HG03457 (cell line): Measurements from ENCODE around the gene TBC1D12.
A peak's percentile ranks its signal among the peaks of the same experiment; 100 is the strongest.
"Not testable (repeated sequence)": the region's sequence is repeated elsewhere in the genome, so short reads cannot be mapped to it uniquely, and the experiment has no call there.

Source experiments
- ATAC-seq: cut with Tn5 transposase; IDR thresholded peaks from one replicate; pipeline ENCODE4 v1.9.1; 2021; ENCODE audit warnings: moderate number of reproducible peaks; ENCODE audit not compliant: unreplicated experiment

The TBC1D12 gene

DNA sequence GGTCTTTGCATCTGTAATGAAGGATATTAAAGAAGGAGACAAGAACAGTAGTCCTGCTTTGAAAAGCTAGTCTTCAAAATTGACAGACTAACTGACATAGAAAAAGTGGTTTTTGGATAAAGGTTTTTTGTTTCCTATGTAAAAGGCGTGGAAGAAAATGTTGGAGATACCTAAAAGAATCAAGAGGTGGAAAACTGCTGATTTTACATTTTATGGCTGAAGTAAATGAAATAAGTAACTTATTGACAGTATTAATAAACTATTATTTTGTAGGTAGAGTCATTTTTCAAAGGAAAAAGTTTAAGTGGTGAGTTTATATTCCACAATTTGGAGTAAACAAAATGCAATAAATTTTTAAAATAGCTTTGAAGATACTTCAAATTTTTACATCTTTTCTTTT, 130.7 kb downstream of the TBC1D12 start:
- no peak for ATAC-seq

- not testable (repeated sequence) for ATAC-seq
These were observed 139.9 kb downstream of the TBC1D12 start for GRCh38 chr10:94542282-94542681.

- ATAC-seq = peak; percentile 58
These were observed 143.2 kb downstream of the TBC1D12 start, which contains the start of gene HELLS for GRCh38 chr10:94545391-94546048. Gene HELLS, plus strand, starts transcription at chr10:94545788. Its CDS starts 134 bp downstream, at chr10:94545922.

GRCh38 chr10:94546049-94546900, 143.9 kb downstream of the TBC1D12 start:
- ATAC-seq = no peak

- ATAC-seq = no peak
These were observed 144.5 kb downstream of the TBC1D12 start for GRCh38 chr10:94546901-94547185.

DNA sequence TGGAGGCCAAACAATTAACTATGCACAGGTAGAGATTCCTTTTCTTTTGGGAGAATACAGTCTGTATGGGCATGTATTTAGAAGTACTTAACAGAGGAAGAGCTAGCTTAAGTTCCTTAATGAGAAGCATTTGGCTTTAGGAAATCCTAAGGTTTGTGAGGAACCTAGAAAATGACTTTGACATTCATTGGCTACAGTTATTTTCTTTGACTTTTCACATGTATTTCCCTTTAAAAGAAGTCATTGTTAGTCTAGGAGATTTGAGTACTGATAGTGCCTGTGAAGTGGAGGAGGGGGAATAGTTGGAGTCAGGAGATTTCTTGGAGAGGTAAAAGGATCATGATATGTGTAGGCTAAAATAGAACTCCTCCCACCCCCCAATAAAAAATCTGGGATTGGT, 146.9 kb downstream of the TBC1D12 start:
- no peak for ATAC-seq

DNA sequence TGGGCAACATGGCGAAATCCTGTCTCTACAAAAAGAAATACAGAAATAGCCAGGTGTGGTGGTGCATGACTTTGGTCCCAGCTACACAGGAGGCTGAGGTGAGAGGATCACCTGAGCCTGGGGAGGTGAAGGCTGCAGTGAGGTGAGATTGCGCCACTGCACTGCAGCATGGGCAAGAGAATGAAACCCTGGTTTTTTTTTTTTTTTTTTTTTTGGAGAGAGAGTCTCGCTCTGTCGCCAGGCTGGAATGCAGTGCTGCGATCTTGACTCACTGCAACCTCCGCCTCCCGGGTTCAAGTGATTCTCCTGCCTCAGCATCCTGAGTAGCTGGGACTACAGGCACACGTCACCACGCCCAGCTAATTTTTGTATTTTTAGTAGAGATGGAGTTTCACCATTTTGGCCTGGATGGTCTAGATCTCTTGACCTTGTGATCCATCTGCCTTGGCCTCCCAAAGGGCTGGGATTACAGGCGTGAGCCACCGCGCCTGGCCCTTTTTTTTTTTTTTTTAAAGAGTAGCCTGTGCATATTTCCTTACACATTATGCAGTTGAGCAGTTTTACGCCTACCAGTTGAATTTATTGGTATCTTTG, 165.5 kb downstream of the TBC1D12 start:
- ATAC-seq = not testable (repeated sequence)

- no peak for ATAC-seq
These were observed 168.7 kb downstream of the TBC1D12 start for GRCh38 chr10:94571081-94571480.

GRCh38 chr10:94571528-94571927, 169.2 kb downstream of the TBC1D12 start:
- ATAC-seq = no peak

DNA sequence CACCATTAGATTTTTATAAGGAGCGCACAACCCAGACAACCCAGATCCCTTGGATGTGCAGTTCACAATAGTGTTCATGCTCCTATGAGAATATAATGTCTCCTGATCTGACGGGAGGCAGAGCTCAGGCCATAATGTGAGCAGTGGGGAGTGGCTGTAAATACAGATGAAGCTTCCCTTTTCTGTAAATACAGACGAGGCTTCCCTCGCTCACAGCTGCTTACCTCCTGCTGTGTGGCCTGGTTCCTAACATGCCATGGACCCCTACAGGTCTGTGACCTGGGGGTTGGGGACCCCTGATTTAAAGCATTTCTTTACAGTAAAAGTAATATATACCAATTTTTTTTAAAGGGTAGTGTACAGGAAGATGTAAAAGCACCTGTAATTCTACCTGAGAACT, 176.4 kb downstream of the TBC1D12 start:
- ATAC-seq = no peak

DNA sequence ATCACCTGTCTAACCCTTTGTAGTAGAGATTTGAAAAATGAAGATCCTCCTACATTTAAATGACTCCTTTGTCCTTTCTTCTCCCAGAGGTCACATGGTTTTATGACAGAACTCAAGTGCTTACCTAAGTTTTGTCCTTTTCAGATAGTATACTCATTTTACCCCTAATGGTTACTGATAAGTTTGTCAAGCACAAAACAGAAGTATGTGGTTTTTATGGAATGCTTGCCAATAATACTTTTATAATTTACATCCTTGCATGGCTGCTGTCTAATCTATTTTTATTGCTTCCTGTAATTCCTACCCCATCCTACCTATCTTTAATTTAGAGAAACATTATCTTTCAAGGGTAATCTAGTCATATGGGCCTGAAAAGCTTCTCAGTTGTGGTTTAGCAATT, 180.8 kb downstream of the TBC1D12 start:
- no peak for ATAC-seq
